ENCODE results near the gene GSTO2.
"Not testable (repeated sequence)": the region's sequence is repeated elsewhere in the genome, so short reads cannot be mapped to it uniquely, and the experiment has no call there.

GSTO2 gene

GRCh38 chr10:104268713-104269645, at the start of gene GSTO2:
GSTO2 (plus strand) TSS chr10:104269184; CDS start chr10:104274916, 5,732 bp downstream.
- DNase-seq, result peak; percentile 100

GRCh38 chr10:104220522-104220921, 48.5 kb upstream of the GSTO2 start:
- DNase-seq, result no peak

DNA sequence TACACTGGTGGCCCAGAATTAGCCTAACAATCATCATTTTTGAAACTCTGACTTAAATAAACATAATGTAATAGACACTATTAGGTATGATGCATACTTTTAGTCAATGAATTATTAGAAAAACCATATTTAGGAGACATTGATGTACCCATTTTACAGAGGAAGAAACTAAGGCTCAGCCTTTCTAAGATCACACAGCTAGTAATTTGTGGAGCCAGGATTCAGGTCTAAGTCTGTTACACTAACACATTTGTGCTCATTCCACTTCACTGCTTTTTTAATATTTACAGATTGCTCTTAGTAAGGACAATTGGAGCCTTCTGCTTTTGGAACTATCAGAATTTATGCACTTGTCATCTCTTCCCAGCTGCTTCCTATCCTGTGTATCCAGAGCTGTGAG, 45.7 kb upstream of the GSTO2 start:
- no peak for DNase-seq

GRCh38 chr10:104230490-104230889, 38.5 kb upstream of the GSTO2 start:
- DNase-seq, result no peak

DNA sequence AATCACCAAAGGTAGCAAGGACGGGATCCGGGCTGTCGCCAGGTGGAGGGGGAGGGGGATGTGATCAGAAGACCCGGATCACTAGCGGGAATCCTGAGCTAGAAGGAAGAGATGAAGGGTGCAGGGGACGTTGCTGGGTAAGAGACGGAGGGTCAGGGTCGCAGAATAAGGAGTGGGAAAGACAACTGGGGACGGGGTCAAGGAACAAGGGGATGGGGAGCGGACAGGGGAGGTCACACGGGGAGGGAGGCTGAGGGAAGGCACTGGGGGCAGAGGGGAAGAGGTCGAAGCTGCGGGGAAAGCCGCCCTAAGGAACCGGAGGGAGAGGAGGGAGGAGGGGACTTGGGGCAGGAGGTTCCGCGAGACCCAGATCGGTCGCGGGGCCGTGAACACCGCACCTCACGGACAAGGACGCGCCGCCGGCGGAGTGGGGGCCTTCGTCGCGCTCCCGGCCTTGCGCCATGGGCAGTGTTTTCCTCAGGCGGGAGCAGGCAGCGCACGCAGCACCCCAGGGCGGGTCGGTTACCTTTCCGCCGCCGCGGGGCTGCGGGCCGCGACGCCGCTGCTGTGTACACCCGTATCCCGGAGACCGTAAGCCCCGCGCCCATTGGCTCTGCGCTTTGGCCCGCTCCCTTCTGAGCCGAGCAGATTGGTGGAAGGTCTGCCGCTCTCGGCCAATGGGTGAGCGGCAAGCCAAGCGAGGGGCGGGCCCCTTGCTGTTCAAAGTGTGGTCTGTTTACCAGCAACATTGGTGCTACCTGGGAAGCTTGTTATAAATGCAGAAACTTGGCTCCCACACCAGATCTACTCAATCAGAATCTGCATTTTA, 37.0 kb upstream of the GSTO2 start, which contains the start of gene CFAP43:
CFAP43 (minus strand) TSS at position 581 of the 829 bp plus-strand sequence; CDS start at position 463, 118 bp downstream.
- peak; percentile 97 to 98 for DNase-seq

DNA sequence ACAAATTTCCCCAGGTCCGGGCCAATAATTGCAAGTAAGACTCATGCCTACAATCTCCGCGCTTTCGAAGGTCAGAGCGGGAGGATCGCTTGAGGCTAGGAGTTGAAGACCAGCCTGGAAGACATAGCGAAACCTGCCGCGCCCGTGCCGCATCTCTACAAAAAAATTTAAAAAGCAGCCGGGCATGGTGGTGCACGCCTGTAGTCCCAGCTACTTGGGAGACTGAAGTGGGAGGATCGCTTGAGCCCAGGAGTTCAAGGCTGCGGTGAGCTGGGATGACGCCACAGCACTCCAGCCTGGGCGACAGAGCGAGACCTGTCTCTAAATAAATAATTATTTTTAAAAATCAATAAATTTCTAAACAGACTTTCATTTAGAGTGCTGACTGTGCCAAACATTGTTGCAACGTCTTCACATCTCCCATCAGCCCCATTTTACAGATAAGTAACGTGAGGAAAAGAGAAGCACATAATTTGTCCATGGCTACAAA, 36.3 kb upstream of the GSTO2 start:
- no peak for DNase-seq

- DNase-seq, result no peak
These were observed 35.2 kb upstream of the GSTO2 start for GRCh38 chr10:104233817-104234216.

DNA sequence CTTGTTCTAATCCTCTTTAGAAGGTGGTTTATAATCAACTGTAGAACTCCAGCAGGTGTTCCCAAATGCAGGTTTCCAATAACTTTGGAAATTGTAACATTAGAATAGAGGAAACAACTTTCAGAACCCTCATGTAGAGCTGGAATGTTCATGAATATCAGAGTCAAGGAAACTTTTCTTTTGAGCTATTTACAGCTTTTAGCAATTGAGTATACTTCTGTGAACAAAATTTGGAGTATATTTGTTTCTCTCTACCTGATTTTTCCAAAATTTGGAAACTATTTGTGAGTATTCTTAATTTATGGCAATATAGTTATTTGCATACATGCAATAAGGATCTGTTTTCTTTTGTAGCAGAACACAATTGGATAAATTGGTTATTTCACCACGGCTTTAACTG, 34.0 kb upstream of the GSTO2 start:
- DNase-seq, result no peak

DNA sequence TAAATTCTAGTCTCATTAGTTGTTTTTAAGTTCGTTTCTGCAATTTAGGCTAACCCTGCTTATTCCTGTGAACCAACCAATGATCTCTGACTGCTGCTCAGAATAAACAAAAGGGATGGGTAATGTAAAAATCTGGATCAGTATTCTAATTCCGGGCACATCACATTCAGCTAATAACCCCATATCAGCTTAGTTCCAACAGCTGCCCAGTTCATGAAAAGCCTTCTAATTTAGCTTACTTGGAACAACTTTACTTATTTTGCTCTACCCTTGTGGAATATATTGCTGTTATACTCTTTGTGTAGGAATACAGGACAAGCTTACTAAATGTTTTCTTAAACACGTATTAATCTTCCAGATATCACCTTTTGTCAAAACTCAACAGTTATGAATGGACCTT, 33.2 kb upstream of the GSTO2 start:
- no peak for DNase-seq

GRCh38 chr10:104240078-104240477, 28.9 kb upstream of the GSTO2 start:
- peak; percentile 20 to 45 for DNase-seq

- no peak for DNase-seq
These were observed 26.4 kb upstream of the GSTO2 start for GRCh38 chr10:104242545-104242944.

DNA sequence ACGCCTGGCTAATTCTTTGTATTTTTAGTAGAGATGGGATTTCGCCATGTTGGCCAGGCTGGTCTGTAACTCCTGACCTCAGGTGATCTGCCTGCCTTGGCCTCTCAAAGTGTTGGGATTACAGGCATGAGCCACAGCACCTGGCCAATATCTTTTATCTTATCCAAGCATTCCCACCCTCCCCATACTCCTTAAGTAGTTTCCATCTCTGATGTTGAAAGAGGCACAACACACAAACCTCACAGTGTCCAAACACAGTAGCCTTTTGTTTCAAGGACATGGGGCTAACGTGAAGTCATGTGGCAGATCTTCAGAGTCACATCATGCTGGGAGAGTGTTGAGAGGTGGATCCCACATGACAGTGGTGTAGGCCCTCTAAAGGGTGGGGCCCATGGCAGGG, 26.0 kb upstream of the GSTO2 start:
- not testable (repeated sequence) for DNase-seq

DNA sequence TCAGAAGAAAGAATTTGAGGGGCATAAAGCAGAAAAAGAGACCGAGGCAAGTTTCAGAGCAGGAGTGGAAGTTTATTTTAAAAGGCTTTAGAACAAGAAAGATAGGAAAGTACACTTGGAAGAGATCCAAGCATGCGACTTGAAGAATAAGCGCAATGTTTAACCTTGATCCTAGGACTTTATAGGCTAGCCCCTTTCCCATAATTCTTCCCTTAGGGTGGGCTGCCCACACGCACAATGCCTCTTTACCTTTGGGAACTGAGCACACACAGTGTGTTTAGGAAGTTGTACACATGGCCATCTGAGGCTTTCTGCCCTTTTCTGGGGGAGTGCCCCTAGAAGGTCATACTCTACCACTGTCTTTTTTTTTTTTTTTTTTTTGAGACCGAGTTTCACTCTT, 25.5 kb upstream of the GSTO2 start:
- no peak for DNase-seq

DNA sequence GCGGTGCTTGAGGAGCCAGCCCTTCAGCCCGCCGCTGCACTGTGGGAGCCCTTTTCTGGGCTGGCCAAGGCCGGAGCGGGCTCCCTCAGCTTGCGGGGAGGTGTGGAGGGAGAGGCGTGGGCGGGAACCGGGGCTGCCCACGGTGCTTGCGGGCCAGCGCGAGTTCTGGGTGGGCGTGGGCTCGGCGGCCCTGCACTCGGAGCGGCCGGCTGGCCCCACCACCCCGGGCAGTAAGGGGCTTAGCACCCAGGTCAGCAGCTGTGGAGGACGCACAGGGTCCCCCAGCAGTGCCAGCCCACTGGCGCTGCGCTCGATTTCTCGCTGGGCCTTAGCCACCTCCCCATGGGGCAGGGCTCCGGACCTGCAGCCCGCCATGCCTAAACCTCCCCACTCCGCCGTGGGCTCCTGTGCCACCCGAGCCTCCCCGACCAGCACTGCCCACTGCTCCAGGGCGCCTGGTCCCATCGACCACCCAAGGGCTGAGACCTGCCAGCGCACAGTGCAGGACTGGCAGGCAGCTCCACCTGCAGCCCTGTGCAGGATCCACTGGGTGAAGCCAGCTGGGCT, 23.8 kb upstream of the GSTO2 start:
- no peak for DNase-seq

DNA sequence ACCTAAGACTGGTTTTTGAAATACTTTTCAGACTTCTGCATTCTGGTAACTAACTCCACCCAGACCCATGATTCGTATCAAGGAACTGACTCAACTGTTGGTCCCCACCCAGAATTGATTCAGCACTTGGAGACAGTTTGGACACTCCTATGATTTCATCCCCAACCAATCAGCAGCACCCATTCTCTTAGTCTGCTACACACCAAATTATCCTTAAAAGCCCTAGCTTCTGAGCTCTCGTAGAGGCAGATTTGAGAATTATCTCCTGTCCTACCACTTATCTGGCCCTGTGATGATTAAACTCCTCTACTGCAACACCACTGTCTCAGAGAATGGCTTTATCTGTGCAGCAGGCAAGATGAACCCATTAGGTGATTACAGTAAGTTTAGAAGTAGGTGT, 22.0 kb upstream of the GSTO2 start:
- no peak for DNase-seq

DNA sequence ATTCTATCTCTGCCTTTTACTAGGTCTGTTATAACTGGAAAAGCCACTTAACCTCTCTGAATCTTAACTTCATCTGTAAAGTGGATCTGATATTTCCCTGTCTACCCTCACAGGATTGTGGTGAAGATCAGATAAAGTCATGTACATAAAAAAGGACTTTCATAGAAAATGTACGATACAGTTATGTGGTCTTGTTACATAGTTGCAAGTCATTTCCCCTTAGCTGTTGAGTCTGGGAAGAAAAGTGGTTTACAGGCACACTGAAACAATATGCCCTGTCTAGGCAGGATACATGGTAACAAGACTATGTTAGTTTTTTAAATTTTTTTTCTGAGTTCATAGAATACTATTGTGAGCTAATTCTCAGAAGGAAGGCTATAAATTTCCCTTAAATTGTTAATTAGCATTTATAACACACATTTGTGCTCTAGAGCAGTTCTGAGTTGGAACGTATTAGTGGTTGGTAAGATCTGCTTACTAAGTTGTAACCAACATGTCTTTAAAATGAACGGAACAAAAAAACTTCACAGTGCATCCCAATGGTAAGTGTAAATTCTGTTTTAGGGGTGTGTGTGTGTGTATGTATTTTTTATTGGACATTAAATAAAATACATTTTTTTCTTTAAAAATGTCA, 21.4 kb upstream of the GSTO2 start:
- no peak for DNase-seq

DNA sequence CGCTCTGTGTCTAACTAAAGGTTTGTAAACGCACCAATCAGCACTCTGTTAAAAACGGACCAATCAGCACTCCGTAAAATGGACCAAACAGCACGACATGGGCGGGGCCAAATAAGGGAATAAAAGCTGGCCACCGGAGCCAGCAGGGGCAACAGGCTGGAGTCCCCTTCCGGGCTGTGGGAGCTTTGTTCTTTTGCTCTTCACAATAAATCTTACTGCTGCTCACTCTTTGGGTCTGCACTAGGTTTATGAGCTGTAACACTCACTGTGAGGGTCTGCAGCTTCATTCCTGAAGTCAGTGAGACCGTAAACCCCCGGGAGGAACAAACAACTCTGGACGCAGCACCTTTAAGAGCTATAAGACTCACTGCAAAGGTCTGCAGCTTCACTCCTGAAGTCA, 20.1 kb upstream of the GSTO2 start:
- not testable (repeated sequence) for DNase-seq

DNA sequence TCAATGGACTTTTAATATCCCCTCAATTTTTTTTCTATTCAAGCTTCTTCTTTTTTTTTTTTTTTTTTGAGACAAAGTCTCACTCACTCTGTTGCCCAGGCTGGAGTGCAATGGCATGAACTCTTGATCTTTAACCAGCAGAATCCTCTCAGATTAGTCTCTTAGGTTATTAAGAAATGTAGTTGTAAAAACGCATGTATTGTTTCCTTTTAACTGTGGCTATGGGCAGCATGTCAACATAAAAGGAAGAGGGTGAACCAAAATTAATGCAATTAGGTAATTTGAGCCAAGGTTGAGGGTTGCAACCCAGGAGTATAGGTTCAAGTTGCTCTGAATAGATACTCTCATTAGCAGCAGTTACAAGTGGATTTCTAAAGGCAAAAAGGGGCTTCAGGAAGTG, 18.6 kb upstream of the GSTO2 start:
- no peak for DNase-seq

DNA sequence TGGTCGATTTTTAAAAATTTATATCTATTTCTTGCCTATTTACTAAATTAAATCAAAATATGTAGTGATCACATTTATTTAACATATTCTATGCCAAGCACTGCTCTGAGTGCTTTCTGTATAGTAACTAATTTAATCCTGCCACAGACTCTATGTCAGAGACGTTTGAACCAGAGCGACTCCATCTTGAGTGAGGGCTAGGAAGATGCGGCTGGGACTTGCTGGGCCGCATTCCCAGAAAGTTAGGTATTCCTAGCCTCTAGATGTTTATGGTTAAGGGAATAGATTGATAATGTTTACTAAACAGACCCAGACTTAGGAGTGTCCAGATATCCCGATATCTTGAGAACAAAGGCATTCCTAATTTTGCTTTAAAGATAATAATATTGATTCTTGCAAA, 17.5 kb upstream of the GSTO2 start:
- no peak for DNase-seq

DNA sequence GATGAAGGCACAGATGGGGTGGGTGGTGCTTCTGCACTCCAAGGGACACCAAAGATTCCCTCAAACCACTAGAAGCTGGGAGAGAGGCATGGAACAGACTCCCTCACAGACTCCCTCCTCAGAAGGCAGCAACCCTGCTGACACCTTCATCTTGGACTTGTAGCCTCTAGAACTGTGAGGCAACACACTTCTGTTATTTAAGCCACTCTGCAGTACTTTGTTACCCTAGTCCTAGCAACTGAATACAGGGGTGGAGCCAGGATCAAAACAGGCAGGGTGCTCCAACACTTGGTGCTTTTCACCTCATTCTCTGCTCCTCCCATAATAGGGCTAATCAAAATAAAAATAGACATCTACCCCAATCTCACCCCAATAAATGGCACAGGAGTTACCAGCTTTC, 16.6 kb upstream of the GSTO2 start:
- peak in 1 of 2 experiments; percentile 3 for DNase-seq

GRCh38 chr10:104253106-104253505, 15.9 kb upstream of the GSTO2 start:
- no peak for DNase-seq

- DNase-seq, result no peak
These were observed 15.2 kb upstream of the GSTO2 start for GRCh38 chr10:104253606-104254410.

Measured in Kasumi-1 (cell line).